22Rv1 (cell line): ENCODE data around the gene NFASC.

Experiments
- H3K27ac ChIP-seq: fragments of 450-650 bp; 2 replicates; pipeline ENCODE4 v1.5.1; 2017
- CTCF ChIP-seq: fragments of 450-650 bp; IDR thresholded peaks from 2 replicates; pipeline ENCODE4 v1.5.1; 2017; ENCODE audit warnings: mild to moderate bottlenecking
- ZFX ChIP-seq: fragments of 450-650 bp; IDR thresholded peaks from 2 replicates; pipeline ENCODE4 v1.6.1; 2017; ENCODE audit warnings: antibody characterized with exemption, borderline replicate concordance

Gene NFASC

GRCh38 chr1:204831186-204831585 lies 39.5 kb upstream of the NFASC start:
- TF ChIP-seq ZFX (no peak), CTCF (no peak)
- no peak overlapping the region for H3K27ac ChIP-seq

- no peak for TF ChIP-seq CTCF
- TF ChIP-seq ZFX: no peak
- H3K27ac ChIP-seq: no peak overlapping the region
Observed at GRCh38 chr1:204834336-204834735, 36.3 kb upstream of the NFASC start.

GRCh38 chr1:204834752-204835151 lies 35.9 kb upstream of the NFASC start:
- H3K27ac ChIP-seq: no peak overlapping the region
- TF ChIP-seq CTCF (no peak), ZFX (no peak)

- no peak overlapping the region for H3K27ac ChIP-seq
- TF ChIP-seq ZFX (no peak), CTCF (no peak)
Observed at GRCh38 chr1:204835737-204836136, 34.9 kb upstream of the NFASC start.

- TF ChIP-seq ZFX (no peak), CTCF (no peak)
- no peak overlapping the region for H3K27ac ChIP-seq
Observed at GRCh38 chr1:204836856-204837255, 33.8 kb upstream of the NFASC start.

GRCh38 chr1:204837440-204838084 lies 33.1 kb upstream of the NFASC start:
- no peak overlapping the region for H3K27ac ChIP-seq
- TF ChIP-seq CTCF (no peak), ZFX (no peak)

GRCh38 chr1:204841316-204841715 lies 29.3 kb upstream of the NFASC start:
- TF ChIP-seq ZFX (no peak), CTCF (no peak)
- H3K27ac ChIP-seq: 0 out of 2 replicates have a peak overlapping the region, but pooled peaks have one; percentile 37
